IMR-90 (cell line): ENCODE data around the gene BTBD2.

ENCODE experiments used
- CTCF ChIP-seq: conservative IDR thresholded peaks from 2 replicates; pipeline ENCODE4 v1.5.1; 2012; ENCODE audit warnings: mild to moderate bottlenecking, low read depth, low read length, improper control_type of control experiment
- FOS ChIP-seq: fragments of 150-350 bp; IDR thresholded peaks from 2 replicates; pipeline ENCODE4 v1.6.1; 2016; ENCODE audit warnings: low read depth, low read length
- MAFK ChIP-seq: IDR thresholded peaks from 2 replicates; pipeline ENCODE4 v1.6.1; 2012; ENCODE audit warnings: low read depth, low read length, improper control_type of control experiment

GRCh38 chr19:1968279-1969175, 47.0 kb downstream of the BTBD2 start:
- TF ChIP-seq CTCF: no peak
- no peak for TF ChIP-seq FOS
- TF ChIP-seq MAFK: no peak
